Testis (tissue), 3 donors: ENCODE results near the gene MAST3. TPM values are rescaled to one million over a fixed set of nuclear protein-coding genes. Genes with fewer than 3 reads are reported as not detected.

ENCODE experiments used
- DNase-seq: peaks from one replicate; pipeline ENCODE4 v3.0.0-alpha.2; 2019
- H3K27ac ChIP-seq, 2 donors: fragments of 200-600 bp; sonication (generic); one replicate each; pipeline ENCODE4 v1.5.1; 2019
- H3K27me3 ChIP-seq: fragments of 200-600 bp; sonication (generic); one replicate; pipeline ENCODE4 v1.5.1; 2019
- H3K36me3 ChIP-seq: fragments of 200-600 bp; sonication (generic); one replicate; pipeline ENCODE4 v1.5.1; 2017; ENCODE audit warnings: low read depth; ENCODE audit errors: missing control alignments
- H3K4me1 ChIP-seq: fragments of 200-600 bp; sonication (generic); one replicate; pipeline ENCODE4 v1.5.1; 2019
- H3K4me3 ChIP-seq, 2 donors: fragments of 200-600 bp; sonication (generic); one replicate each; pipeline ENCODE4 v1.5.1; 2017 to 2019
- H3K9me3 ChIP-seq: fragments of 200-600 bp; sonication (generic); one replicate; pipeline ENCODE4 v1.5.1; 2017
- CTCF ChIP-seq, 3 experiments: fragments of 450-650 bp in 2 of 3; fragments of 200-600 bp in 1 of 3; sonication (generic) in 1 of 3; IDR thresholded peaks; one replicate each; pipeline ENCODE4 v1.5.1; 2016 to 2019; ENCODE audit warnings: antibody characterized with exemption in 3 of 3, mild to moderate bottlenecking in 2 of 3, moderate library complexity in 1 of 3
- POLR2A ChIP-seq: fragments of 450-650 bp; IDR thresholded peaks from one replicate; pipeline ENCODE4 v1.6.1; 2017; ENCODE audit warnings: antibody characterized with exemption, mild to moderate bottlenecking, moderate library complexity
- WGBS, 2 donors: methylation state at CpG; one replicate each; pipeline ENCODE4 v1.1.5; 2018; 5-methylcytosine and 5-hydroxymethylcytosine counted together
- intact Hi-C: fragments of 100-400 bp; cut with DNase I; formaldehyde crosslinking; loops from one replicate; pipeline ENCODE4 v1.15.1; 2023; ENCODE audit warnings: low total_unique reads
- polyA plus RNA-seq: library from polyadenylated mRNA; stranded (reverse); fragments of 350-450 nt; fragmentation: Illumina TruSeq; extraction: RNeasy Lipid Tissue Mini Kit (QIAGEN cat#74804); gene quantifications from one replicate; pipeline ENCODE4 v1.2.3, GENCODE V29; 2014; ENCODE audit warnings: low read depth, low replicate concordance; ENCODE audit not compliant: insufficient read depth
- total RNA-seq, 2 donors: library from RNA; depleted of rRNA; stranded (reverse); fragments of >200 nt; gene quantifications; one replicate each; pipeline ENCODE4 v1.2.3, GENCODE V29; 2016

The MAST3 gene
- total and polyA plus RNA-seq, 3 donors from 2014 or later = 5.0 to 11.2 (median 9.7) TPM

- no peak overlapping the region for H3K4me3 ChIP-seq
- H3K9me3 ChIP-seq = no peaks in the 10 kb centered on the region
- no peaks in the 10 kb centered on the region for H3K27me3 ChIP-seq
- no peak overlapping the region for H3K27ac ChIP-seq
- TF ChIP-seq CTCF (IDR thresholded peaks at IDR 0.05) (no peak), POLR2A (no peak)
- intact Hi-C loops = no loop called here
- 84 to 91% methylated on average over 7 to 16 of the region's 16 CpGs for WGBS, 2 donors
- H3K4me1 ChIP-seq = peaks cover 11% of the 10 kb centered on the region
- no peak for DNase-seq
- H3K36me3 ChIP-seq = no peaks in the 10 kb centered on the region
These were observed 52.0 kb downstream of the MAST3 start for GRCh38 chr19:18149596-18149975.

GRCh38 chr19:18150776-18151624, 53.4 kb downstream of the MAST3 start:
- WGBS, 2 donors = 82 to 84% methylated on average over 10 to 18 of the region's 18 CpGs
- intact Hi-C loops = no loop called here
- DNase-seq = no peak
- Histone ChIP-seq H3K9me3 (no peaks in the 10 kb centered on the region), H3K27ac (no peak overlapping the region), H3K4me1 (peaks cover 15% of the 10 kb centered on the region), H3K4me3 (no peak overlapping the region), H3K27me3 (no peaks in the 10 kb centered on the region), H3K36me3 (no peaks in the 10 kb centered on the region)
- TF ChIP-seq POLR2A = no peak
- TF ChIP-seq CTCF (IDR thresholded peaks at IDR 0.05) = no peak

- no peaks in the 10 kb centered on the region for H3K36me3 ChIP-seq
- H3K4me3 ChIP-seq = peak overlapping the region; percentile 70 to 94
- DNase-seq = peak; percentile 99
- intact Hi-C loops = no loop called here
- 0 to 1% methylated on average over 22 of the region's 22 CpGs for WGBS, 2 donors
- H3K9me3 ChIP-seq = no peaks in the 10 kb centered on the region
- peaks cover 29% of the 10 kb centered on the region for H3K4me1 ChIP-seq
- TF ChIP-seq POLR2A (no peak), CTCF (IDR thresholded peaks at IDR 0.05) (peak; percentile 32 to 71 (median 61))
- peak overlapping the region; percentile 95 to 96 for H3K27ac ChIP-seq
- no peaks in the 10 kb centered on the region for H3K27me3 ChIP-seq
These were observed 54.9 kb downstream of the MAST3 start for GRCh38 chr19:18152442-18152816.

- Histone ChIP-seq H3K4me1 (peaks cover 33% of the 10 kb centered on the region), H3K9me3 (no peaks in the 10 kb centered on the region), H3K36me3 (no peaks in the 10 kb centered on the region), H3K27ac (peak within 1 kb of the TSS; percentile 95 to 96), H3K27me3 (no peaks in the 10 kb centered on the region), H3K4me3 (peak within 1 kb of the TSS; percentile 70 to 94)
- peak; percentile 100 for DNase-seq
- 1 to 3% methylated on average over 5 to 86 of the region's 86 CpGs for WGBS, 2 donors
- intact Hi-C loops = no loop called here
- peak in 1 of 3 experiments; percentile 6 for TF ChIP-seq CTCF (IDR thresholded peaks at IDR 0.05)
- TF ChIP-seq POLR2A = no peak
These were observed 55.4 kb downstream of the MAST3 start, which contains the start of gene PIK3R2 for GRCh38 chr19:18152817-18153555. Gene PIK3R2 (plus strand): TSS chr19:18153163. CDS start chr19:18155880, 2,717 bp downstream.
